Body of pancreas (tissue), 4 donors: ENCODE results near the gene FXYD3. TPM values are rescaled to one million over a fixed set of nuclear protein-coding genes. Genes with fewer than 3 reads are reported as not detected.
"Not testable (repeated sequence)": the region's sequence is repeated elsewhere in the genome, so short reads cannot be mapped to it uniquely, and the experiment has no call there.

Source experiments
- ATAC-seq: fragments of 150-250 bp; one replicate; pipeline ENCODE4 v1.9.1; 2016
- DNase-seq, 4 donors: peaks; one replicate each; pipeline ENCODE4 v3.0.0-alpha.2; 2019
- H3K27ac ChIP-seq, 4 donors: fragments of 200-600 bp; sonication (generic); 1 replicate in 3 of 4; 2 replicates in 1 of 4; pipeline versions ENCODE4 v1.5.1 to v1.6.1; 2016 to 2019; ENCODE audit warnings: mild to moderate bottlenecking in 1 of 4, mixed read lengths in 1 of 4, moderate library complexity in 1 of 4
- H3K27me3 ChIP-seq, 2 donors: fragments of 200-600 bp; sonication (generic); one replicate each; pipeline ENCODE4 v1.6.0; 2016; ENCODE audit warnings: mild to moderate bottlenecking in 1 of 2
- H3K36me3 ChIP-seq, 2 donors: fragments of 200-600 bp; sonication (generic); replicated peaks in 1 of 2; 2 replicates each; pipeline ENCODE4 v1.5.1; 2016; ENCODE audit warnings: low read depth in 2 of 2; ENCODE audit not compliant: insufficient read depth in 1 of 2
- H3K4me1 ChIP-seq: fragments of 200-600 bp; sonication (generic); one replicate; pipeline ENCODE4 v1.6.0; 2016
- H3K4me3 ChIP-seq, 2 donors: fragments of 200-600 bp; sonication (generic); 1 replicate in 1 of 2; 2 replicates in 1 of 2; pipeline ENCODE4 v1.5.1; 2016 to 2019
- H3K9me3 ChIP-seq, 3 donors: fragments of 200-600 bp; sonication (generic); 1 replicate in 2 of 3; 2 replicates in 1 of 3; pipeline ENCODE4 v1.5.1; 2016
- POLR2A ChIP-seq, 3 donors: fragments of 450-650 bp; IDR thresholded peaks; one replicate each; pipeline ENCODE4 v1.6.1; 2016; ENCODE audit warnings: antibody characterized with exemption in 3 of 3, mild to moderate bottlenecking in 2 of 3
- WGBS, 2 donors: methylation state at CpG; one replicate each; pipeline ENCODE4 v1.1.5; 2017; 5-methylcytosine and 5-hydroxymethylcytosine counted together
- intact Hi-C: fragments of 100-400 bp; cut with DNase I; formaldehyde crosslinking; loops from one replicate; pipeline ENCODE4 v1.15.1; 2023
- total RNA-seq, 2 donors: library from RNA; depleted of rRNA; stranded (reverse); fragments of >200 nt; gene quantifications; one replicate each; pipeline ENCODE4 v1.1.0, GENCODE V29; 2016
- TF ChIP-seq, protein P1 (sequence below), 7 experiments: fragments of 450-650 bp in 4 of 7; fragments of 200-600 bp in 3 of 7; sonication (generic) in 3 of 7; IDR thresholded peaks; one replicate each; pipeline ENCODE4 v1.5.1; 2016 to 2019; ENCODE audit warnings: antibody characterized with exemption in 7 of 7

Gene FXYD3
- total RNA-seq, 2 donors from 2014 or later = 13.5 to 51.6 TPM

DNA sequence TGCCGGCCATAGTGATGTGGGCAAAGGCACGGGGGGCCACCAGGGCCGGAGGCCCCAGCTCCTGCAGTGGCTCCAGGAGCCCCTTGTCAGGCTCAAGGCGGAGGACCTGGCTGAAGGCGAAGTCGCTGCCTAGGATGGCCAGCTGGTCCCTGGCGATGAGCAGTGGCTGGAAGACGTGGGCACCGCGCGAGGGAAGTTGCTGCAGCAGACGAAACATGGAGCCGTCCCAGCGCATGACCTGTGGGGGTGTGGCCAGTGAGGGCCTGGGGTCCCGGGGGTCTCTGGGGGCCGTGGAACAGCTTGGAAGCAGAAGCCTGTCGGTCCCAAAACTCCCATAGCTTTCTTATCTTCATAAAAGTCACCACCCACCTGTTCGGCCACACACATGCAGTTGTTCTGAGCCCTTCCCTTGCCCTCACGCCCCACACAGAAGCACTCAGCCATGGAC lies 9.7 kb downstream of the FXYD3 start:
- intact Hi-C loops = no loop called here
- H3K36me3 ChIP-seq = no peaks in the 10 kb centered on the region
- DNase-seq = no peak
- 80 to 92% methylated on average over 13 to 18 of the region's 19 CpGs for WGBS, 2 donors
- H3K4me1 ChIP-seq = peaks cover 20% of the 10 kb centered on the region
- no peak overlapping the region for H3K27ac ChIP-seq
- H3K9me3 ChIP-seq = no peaks in the 10 kb centered on the region
- TF ChIP-seq POLR2A (IDR thresholded peaks at IDR 0.05) = no peak
- TF ChIP-seq, protein P1, sequence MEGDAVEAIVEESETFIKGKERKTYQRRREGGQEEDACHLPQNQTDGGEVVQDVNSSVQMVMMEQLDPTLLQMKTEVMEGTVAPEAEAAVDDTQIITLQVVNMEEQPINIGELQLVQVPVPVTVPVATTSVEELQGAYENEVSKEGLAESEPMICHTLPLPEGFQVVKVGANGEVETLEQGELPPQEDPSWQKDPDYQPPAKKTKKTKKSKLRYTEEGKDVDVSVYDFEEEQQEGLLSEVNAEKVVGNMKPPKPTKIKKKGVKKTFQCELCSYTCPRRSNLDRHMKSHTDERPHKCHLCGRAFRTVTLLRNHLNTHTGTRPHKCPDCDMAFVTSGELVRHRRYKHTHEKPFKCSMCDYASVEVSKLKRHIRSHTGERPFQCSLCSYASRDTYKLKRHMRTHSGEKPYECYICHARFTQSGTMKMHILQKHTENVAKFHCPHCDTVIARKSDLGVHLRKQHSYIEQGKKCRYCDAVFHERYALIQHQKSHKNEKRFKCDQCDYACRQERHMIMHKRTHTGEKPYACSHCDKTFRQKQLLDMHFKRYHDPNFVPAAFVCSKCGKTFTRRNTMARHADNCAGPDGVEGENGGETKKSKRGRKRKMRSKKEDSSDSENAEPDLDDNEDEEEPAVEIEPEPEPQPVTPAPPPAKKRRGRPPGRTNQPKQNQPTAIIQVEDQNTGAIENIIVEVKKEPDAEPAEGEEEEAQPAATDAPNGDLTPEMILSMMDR (IDR thresholded peaks at IDR 0.05) = no peak
- no peak for ATAC-seq
- H3K4me3 ChIP-seq = no peak overlapping the region
- H3K27me3 ChIP-seq = no peaks in the 10 kb centered on the region

DNA sequence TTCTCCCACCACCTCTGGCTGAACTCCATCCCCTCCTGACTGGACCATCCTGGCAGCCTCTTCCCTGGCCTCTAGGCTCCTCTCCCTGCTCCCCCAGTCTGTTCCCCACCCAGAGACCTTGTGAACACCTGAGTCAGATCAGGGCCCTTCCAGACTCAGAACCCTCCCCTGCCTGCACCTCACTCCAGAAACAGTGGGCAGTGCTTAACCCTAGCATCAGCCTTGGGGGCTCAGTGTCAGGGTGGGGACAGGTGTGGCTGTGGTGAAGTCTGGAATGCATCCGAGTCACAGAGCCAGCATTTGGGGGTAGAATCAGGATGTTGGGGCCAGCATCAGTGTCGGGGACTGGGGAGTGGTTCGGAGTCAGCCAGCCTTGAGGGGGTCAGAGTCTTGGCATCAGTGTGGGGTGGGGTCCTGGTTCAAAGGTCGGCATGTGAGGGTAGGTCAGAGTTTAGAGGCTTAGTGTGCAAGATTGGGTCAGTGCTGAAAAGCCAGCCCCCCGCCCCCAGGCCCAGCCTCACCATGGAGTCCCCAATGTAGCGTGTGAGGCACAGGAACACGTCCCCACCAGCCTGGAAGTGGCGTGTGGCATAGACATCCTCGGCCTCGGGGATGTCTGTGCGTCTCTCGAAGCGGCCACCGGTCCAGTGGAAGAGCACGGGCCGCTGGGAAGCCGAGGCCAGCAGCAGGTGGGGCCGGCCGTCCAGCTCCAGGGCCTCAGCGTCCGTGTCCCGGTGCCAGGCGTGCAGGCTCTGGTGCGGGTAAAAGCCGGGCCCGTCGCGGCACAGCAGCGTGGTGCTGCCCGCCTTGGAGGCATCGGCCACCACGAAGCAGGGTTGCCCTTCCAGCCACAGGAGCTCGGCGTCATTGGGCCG lies 10.4 kb downstream of the FXYD3 start:
- ATAC-seq (no peak), DNase-seq (no peak)
- Histone ChIP-seq H3K36me3 (no peaks in the 10 kb centered on the region), H3K4me1 (peaks cover 20% of the 10 kb centered on the region), H3K27me3 (no peaks in the 10 kb centered on the region), H3K9me3 (no peaks in the 10 kb centered on the region), H3K27ac (no peak overlapping the region), H3K4me3 (no peak overlapping the region)
- 83 to 100% methylated on average over 1 to 29 of the region's 35 CpGs for WGBS, 2 donors
- no peak for TF ChIP-seq POLR2A (IDR thresholded peaks at IDR 0.05)
- TF ChIP-seq, protein P1 (IDR thresholded peaks at IDR 0.05) = no peak
- intact Hi-C loops = no loop called here

DNA sequence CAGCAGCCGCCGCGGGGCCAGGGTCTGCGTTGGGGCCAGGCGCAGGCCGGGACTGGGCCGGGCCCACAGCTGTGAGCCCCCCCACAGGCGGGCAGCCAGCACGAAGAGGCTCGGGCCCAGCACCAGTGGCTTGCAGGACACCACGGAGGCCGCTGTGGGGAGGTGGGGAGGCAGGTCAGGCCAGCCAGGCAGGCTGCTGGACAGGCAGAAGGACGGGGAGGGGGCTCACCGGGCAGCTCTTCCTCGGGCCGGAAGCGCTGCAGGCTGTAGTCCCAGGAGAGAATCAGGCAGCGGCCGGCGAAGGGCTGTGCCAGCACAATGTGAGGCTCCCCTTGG lies 11.0 kb downstream of the FXYD3 start:
- Histone ChIP-seq H3K4me1 (peaks cover 20% of the 10 kb centered on the region), H3K4me3 (no peak overlapping the region), H3K27me3 (no peaks in the 10 kb centered on the region), H3K36me3 (no peaks in the 10 kb centered on the region), H3K27ac (no peak overlapping the region), H3K9me3 (no peaks in the 10 kb centered on the region)
- ATAC-seq (no peak), DNase-seq (no peak)
- intact Hi-C loops = no loop called here
- no peak for TF ChIP-seq POLR2A (IDR thresholded peaks at IDR 0.05)
- TF ChIP-seq, protein P1 (IDR thresholded peaks at IDR 0.05) = no peak
- 50 to 72% methylated on average over 1 to 17 of the region's 20 CpGs for WGBS, 2 donors

DNA sequence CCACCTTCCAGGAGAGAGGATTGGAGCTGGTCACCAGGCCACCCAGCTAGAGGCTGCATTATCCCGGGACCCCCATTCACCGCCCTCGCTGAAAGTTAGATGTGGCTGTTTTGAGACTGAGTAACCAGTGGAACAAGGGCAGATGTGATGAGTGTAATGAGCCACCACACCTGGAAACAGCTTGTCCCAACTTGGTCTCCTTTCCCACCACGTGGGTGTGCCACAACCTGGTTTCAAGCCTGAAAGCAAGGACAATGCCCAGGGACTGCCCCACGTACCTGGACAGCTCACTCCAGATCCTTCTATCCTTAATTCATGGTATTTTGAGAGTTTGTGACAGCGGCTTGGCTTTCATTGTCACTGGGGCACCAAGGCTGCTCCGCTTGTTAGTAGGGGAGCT lies 12.2 kb downstream of the FXYD3 start:
- no peak overlapping the region for H3K4me3 ChIP-seq
- ATAC-seq = no peak
- no peak for TF ChIP-seq POLR2A (IDR thresholded peaks at IDR 0.05)
- peaks cover 20% of the 10 kb centered on the region for H3K4me1 ChIP-seq
- no peak overlapping the region for H3K27ac ChIP-seq
- DNase-seq = no peak
- H3K27me3 ChIP-seq = no peaks in the 10 kb centered on the region
- intact Hi-C loops = no loop called here
- no peaks in the 10 kb centered on the region for H3K9me3 ChIP-seq
- H3K36me3 ChIP-seq = no peaks in the 10 kb centered on the region
- WGBS, 2 donors = 86 to 91% methylated on average over 7 of the region's 7 CpGs

DNA sequence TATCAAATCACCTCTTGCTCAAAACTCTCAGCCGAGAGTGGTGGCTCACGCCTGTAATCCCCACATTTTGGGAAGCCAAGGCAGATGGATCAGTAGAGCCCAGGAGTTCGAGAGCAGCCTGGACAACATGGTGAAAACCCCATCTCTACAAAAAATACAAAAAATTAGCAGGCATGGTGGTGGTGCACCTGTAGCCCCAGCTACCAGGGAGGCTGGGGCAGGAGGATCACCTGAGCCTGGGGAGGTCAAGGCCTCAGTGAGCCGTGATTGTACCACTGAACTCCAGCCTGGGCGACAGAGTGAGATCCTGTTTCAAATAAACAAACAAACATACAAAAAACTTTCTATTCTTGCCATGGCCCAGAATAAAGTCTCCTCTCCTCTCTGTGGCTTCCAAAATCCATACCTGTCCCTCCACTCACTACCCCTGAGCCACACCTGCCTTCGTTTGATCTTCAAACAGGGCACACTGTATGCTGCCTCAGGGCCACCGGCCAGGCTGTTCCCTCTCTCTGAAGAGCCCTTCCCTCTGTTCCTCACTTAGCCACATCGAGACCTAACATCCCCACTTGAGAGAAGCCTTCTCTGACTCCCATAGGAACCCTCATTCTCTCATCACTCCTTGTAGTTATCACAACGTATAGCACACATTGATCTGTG lies 12.9 kb downstream of the FXYD3 start:
- Histone ChIP-seq H3K4me1 (peaks cover 18% of the 10 kb centered on the region), H3K27ac (no peak overlapping the region), H3K4me3 (no peak overlapping the region), H3K36me3 (no peaks in the 10 kb centered on the region), H3K9me3 (no peaks in the 10 kb centered on the region), H3K27me3 (no peaks in the 10 kb centered on the region)
- intact Hi-C loops = no loop called here
- DNase-seq = no peak
- no peak for TF ChIP-seq POLR2A (IDR thresholded peaks at IDR 0.05)
- TF ChIP-seq, protein P1 (IDR thresholded peaks at IDR 0.05) = no peak
- WGBS, 2 donors = 85 to 91% methylated on average over 9 of the region's 9 CpGs
- no peak for ATAC-seq

DNA sequence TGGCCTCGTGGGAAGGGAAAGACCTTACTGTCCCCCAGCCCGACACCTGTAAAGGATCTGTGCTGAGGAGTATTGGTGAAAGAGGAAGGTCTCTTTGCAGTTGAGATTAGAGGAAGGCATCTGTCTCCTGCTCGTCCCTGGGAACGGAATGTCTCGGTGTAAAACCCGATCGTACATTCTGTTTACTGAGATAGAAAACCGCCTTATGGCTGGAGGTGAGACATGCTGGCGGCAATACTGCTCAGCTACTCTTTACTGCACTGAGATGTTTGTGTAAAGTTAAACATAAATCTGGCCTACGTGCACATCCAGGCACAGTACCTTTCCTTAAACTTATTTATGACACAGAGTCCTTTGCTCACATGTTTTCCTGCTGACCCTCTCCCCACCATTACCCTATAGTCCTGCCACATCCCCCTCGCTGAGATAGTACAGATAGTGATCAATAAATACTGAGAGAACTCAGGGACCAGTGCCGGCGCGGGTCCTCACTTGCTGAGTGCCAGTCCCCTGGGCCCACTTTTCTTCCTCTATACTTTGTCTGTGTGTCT lies 14.2 kb downstream of the FXYD3 start:
- H3K4me1 ChIP-seq, ATAC-seq, H3K36me3 ChIP-seq, H3K9me3 ChIP-seq, H3K27ac ChIP-seq, H3K4me3 ChIP-seq, DNase-seq, H3K27me3 ChIP-seq: not testable (repeated sequence)
- WGBS, 2 donors = 42 to 44% methylated on average over 14 of the region's 14 CpGs
- intact Hi-C loops = loop anchor here (10.0 kb wide), 1 partner anchor 85 kb away; the partner anchor contains the start of gene HPN
